ENCODE data around the gene AKNA.

AKNA gene

DNA sequence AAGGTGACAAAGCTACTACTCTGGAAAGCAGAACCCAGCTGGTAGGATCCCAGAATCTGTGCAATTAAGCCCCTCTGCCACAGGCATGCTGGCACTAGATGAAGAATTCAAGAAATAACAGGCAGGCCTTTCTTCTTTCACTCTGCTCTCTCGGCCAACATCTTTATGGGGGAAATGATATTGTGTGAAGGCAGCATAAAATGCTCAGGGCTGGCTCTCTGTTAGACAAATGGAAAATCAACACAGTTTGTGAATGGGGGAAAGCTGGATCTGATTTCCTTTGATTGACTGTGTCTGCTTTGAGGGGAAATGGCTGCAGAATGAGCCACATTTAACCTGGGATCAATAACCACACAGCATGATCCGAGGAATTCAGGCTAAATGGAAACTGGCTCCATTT, 29.1 kb upstream of the AKNA start:
- DNase-seq (ENCODE audit: low spot score), result no peak

DNA sequence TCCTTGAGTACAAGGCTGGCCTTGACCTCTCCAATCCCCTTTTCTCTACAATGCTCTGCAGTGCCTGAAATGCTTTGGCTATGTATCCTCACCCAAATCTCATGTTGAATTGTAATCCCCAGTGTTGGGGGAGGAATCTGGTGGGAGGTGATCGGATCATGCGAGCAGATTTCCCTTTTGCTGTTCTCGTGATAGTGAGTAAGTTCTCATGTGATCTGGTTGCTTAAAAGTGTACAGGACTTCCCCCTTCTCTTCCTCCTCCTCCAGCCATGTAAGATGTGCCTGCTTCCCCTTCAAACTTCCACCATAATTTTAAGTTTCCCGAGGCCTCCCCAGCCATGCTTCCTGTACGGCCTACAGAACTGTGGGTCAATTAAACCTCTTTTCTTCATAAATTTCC, 28.5 kb upstream of the AKNA start:
- DNase-seq (ENCODE audit: low spot score), result no peak

- DNase-seq (ENCODE audit: low spot score), result no peak
Measured at GRCh38 chr9:114414346-114414745, 26.6 kb upstream of the AKNA start.

DNA sequence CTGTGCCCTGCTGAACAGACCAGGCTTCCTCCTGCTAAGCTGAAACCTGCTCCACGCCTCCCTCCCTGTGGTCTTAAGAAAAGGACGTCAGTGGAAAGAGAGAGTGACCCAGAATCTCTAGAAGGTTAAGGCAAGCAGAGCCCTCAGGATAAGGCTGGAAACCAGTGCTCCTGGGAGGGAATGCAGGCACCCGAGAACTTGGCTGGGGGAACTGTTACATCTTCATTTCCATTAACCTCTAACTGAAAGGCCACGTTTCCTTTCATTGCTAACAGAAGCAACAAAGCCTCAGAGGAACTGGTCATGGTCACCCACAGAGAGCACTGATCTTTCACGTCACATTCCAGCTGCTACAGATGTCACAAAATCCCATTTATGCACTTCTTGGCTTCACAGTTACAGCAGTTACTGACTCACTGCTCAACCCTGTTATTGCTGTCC, 26.1 kb upstream of the AKNA start:
- DNase-seq (ENCODE audit: low spot score), result no peak

DNA sequence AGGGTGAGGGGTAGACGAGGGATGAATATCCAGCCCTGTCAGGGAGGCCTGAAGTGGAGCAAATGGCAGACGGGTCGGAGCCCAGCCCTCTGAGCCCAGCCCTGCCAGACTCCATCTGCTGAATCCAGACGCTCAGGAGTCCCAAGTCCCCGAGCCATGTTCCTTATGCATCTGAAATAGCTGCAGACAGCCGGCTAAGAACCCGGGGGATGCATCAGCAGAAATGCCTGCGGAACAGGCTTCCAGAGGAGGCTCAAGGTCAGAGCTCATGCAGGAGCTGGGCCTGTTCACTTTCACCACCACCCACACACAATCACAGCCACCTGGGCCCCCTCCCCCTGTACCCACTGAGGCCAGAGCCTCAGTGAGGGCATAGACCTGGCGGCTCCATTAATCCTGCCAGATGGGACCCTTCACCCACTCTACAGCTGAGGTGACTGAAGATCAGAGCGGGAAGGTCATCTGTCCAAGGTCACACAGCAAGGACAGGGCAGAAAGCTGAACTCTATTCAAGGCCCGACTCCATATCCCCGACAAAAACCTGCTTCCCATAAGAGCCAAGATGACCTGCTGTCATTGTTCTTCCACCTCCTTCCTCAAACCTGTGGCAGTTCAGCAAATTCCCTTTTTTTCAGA, 24.4 kb upstream of the AKNA start:
- DNase-seq (ENCODE audit: low spot score), result no peak

- DNase-seq (ENCODE audit: low spot score), result no peak
Measured at GRCh38 chr9:114411452-114411851, 23.7 kb upstream of the AKNA start.

DNA sequence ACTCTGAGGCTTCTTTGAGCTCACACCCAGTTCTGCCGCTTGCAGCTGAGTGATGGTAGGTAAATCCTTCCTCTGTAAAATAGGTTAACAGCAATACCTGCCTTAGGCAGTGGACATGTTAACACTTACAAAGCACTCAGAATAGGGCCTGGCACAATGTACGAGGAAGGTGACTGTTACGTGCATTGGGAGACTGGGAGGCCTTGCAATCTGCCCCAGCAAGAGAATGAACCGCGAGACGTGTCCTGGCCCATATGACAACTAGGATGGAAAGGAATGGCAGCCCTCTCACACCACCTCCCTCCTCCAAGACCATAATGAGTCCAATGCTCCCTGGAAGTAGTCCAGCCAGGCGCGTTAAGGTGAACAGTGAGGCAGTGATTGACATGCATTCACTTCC, 23.1 kb upstream of the AKNA start:
- no peak for DNase-seq (ENCODE audit: low spot score)

DNA sequence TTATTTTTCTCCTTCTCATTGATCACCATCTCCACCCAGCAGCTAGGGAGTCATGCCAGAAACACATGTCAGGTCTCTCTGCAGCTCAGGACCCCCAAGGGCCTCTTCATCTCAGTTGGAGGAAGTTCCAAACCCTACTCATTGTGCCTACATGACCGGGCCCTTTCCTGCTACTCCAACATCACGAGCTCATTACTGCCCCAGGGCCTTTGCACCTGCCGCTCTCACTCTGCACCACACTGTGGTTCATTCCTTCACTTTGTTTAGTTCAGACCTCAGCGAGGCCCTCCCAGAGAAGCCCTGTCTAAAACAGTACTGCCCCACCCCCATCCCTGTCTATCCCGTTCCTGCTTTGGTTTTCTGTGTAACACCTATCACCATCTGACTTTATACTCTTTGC, 22.1 kb upstream of the AKNA start:
- DNase-seq (ENCODE audit: low spot score), result no peak

DNA sequence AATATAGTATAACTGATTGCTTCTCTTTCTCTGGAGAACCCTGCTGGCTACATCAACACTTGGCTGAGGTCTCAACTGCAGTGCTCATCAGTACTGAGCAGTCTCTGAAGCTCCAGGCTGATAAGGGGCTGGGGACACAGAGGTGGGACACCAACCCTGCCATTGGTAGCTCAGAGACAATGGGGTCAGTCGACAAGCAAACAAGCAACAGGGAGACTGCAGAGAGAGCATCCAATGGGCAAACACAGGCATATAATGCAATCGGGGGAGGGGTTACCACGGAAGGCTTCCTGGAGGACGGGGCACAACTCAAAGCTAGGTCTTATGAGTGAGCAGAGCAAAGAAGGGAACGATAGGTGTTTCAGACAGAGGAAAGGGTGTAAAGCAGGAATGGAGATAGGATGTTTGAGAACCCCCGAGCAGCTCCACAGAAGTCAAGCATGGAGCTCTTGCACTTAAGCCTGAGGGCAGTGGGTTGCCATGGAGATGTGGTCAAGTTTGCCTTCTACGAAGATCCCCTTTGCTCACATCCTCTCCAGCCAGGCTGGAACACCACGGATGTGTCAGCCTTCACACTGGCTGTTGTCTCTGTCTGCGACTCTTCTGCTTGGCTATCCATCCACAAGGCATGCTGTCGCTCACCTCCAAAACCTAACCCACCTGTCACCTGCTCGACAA, 21.5 kb upstream of the AKNA start:
- peak; percentile 35 for DNase-seq (ENCODE audit: low spot score)

GRCh38 chr9:114408645-114409044, 20.9 kb upstream of the AKNA start:
- DNase-seq (ENCODE audit: low spot score), result no peak

- DNase-seq (ENCODE audit: low spot score), result no peak
Measured at GRCh38 chr9:114407889-114408288, 20.1 kb upstream of the AKNA start.

GRCh38 chr9:114406441-114406840, 18.7 kb upstream of the AKNA start:
- DNase-seq (ENCODE audit: low spot score), result no peak

DNA sequence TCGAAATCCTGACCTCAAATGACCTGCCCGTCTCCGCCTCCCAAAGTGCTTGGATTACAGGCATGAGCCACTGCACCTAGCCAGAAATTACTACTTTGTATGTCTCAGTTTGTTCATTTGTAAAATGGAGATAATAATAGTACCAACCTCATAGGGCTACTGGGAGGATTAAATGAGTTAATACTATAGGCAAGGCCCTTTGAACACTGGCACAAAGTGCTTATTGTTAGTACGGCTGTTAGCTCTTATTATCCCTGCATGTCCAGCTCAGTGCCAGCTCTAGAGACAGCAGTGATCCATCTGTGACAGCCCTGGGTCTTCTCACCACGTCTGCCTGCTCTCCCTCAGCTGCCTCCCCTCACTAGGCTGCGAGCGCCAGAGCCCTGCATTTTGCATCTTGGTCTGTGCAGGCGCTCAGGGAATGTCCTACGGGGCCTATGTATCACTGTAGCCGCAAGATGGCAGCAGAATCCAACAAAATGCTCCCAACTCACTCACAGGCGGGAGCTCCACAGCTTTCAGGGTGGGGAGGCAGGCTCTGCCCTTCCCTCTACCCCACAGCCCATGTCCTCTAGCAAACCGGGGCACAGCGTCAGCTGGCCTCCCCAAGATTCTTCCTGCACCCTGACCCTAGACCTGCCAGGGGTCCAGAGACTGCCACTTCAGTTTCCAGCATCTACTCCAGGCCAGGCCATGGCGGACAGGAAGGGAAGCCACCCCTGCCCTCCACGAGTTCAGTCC, 17.7 kb upstream of the AKNA start:
- DNase-seq (ENCODE audit: low spot score), result peak; percentile 84

GRCh38 chr9:114404531-114404930, 16.7 kb upstream of the AKNA start:
- DNase-seq (ENCODE audit: low spot score), result no peak

GRCh38 chr9:114403153-114403756, 15.5 kb upstream of the AKNA start:
- DNase-seq (ENCODE audit: low spot score), result no peak

DNA sequence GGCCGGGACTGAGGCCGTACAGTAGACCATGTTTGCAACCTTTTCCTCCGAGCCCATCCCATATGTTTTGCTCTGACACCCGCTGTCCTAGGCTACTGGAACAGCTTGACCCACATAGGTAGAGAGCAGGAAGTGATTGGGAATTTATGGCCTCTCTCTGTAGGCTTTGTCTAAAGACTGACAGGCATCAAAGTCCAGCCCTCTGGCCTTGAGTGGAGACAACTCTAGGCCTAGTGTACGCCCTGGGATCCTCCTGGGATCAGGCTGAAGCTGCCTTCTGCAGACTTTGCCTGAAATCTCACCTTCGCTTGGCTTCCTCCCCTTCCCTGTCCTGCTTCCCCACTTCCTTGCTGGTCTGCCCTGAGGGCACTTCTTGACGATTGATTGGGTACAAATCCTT, 13.6 kb upstream of the AKNA start:
- DNase-seq (ENCODE audit: low spot score), result no peak

GRCh38 chr9:114400772-114401171, 13.0 kb upstream of the AKNA start:
- DNase-seq (ENCODE audit: low spot score), result no peak

- DNase-seq (ENCODE audit: low spot score), result no peak
Measured at GRCh38 chr9:114400219-114400618, 12.4 kb upstream of the AKNA start.

DNA sequence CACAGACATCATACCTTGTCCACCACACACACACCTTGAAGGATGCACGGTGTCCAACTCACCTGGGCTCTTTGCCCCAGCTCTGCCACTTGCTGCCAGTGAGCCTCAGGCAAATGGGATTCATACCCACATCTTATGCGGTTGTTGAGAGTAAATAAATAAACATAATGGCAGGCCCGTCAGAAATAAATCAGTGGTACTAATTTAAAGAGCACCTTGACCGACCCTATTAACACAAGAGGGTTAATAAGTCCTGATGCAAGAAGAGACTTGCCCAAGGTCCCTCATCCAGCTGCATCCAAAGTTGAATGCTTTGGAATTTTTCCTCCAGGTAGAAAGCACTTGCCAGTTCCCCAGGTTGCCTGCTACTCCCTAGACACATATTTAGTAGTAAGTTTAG, 11.6 kb upstream of the AKNA start:
- no peak for DNase-seq (ENCODE audit: low spot score)

DNA sequence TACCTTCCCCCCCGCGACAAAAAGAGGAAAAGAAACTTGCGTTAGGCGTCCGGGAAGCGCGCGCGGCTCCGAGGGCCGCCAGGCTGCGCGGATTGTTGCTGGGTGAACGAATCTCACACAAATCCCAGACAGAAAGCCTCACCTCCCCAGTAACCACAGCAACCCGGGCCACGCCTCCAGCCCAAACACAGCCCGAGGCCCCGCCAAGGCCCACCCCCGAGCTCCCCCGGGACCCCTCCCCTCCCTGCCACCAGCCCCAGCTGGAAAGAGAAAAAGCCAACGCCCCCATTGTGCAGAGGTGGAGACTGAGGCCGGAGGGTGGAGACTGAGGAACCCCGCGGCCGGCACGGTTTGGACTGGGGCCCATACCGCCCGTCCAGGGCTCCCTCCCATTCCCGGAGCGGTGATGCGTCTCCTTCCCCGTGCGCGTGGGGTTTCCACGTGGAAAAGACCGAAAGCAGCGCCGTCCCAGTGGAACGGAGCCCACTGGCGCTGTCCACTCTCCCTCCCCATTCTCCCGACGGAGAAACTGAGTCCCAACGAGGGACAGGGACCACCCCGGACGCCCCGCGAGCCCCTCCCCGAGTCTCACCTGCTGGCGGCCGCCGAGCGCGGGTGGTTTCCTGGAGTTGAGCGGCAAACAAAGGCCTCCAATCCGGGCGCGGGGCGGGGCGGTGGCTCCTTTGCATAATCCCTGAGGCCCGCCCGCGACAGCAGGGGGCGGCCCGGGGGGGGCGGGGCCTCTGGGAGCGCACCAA, 10.2 kb upstream of the AKNA start:
- DNase-seq (ENCODE audit: low spot score), result peak; percentile 96

DNA sequence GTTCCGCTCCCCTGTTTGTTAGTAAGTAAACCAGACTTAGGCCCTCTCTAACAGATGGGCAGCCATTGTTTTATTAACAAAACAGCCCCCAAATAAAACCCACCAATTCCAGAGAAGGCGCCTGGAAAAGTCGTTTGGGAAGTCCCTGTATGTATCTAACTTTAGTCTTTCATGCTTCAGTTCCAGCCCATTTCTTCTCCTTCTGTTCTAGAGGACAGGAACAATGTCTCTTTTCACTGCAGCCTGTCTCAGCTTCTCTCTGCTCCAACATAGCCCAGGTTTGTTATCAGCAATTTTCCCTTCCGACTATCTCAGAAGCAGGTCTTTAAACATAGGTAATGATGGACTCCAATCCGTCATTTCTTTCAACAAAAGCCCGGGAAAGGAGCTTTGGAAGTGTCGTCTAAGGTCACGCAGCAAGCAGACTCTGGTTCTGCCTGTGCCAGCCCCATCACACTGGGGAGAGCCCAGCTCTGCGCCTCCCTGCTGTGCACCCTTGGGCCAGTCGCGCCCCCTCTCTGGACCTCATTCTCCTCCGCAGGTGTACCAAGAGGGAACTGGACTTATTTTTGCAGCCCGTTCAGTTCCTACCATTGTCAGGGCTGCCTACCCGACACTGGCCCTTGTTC, 9.6 kb upstream of the AKNA start:
- DNase-seq (ENCODE audit: low spot score), result no peak

All from RKO (cell line).